Globus pallidus (tissue), 1 donor: Measurements from ENCODE around the gene CEMIP2.
"Not testable (repeated sequence)": the region's sequence is repeated elsewhere in the genome, so short reads cannot be mapped to it uniquely, and the experiment has no call there.

Source experiments
- DNase-seq: peaks from one replicate; pipeline ENCODE4 v3.0.0-alpha.2; 2015; ENCODE audit warnings: low spot score

CEMIP2 gene

GRCh38 chr9:71710856-71711255 is 57.5 kb downstream of the CEMIP2 start:
- no peak for DNase-seq

GRCh38 chr9:71710201-71710600 is 58.1 kb downstream of the CEMIP2 start:
- DNase-seq, result no peak

GRCh38 chr9:71709384-71709783 is 58.9 kb downstream of the CEMIP2 start:
- DNase-seq, result no peak

GRCh38 chr9:71706176-71706575 is 62.1 kb downstream of the CEMIP2 start:
- DNase-seq, result no peak

- DNase-seq, result no peak
These were observed 63.5 kb downstream of the CEMIP2 start for GRCh38 chr9:71704796-71705195.

- DNase-seq, result no peak
These were observed 65.0 kb downstream of the CEMIP2 start for GRCh38 chr9:71703172-71703872.

GRCh38 chr9:71697882-71698281 is 70.4 kb downstream of the CEMIP2 start:
- no peak for DNase-seq

GRCh38 chr9:71694332-71694731 is 74.0 kb downstream of the CEMIP2 start:
- no peak for DNase-seq

- no peak for DNase-seq
These were observed 74.7 kb downstream of the CEMIP2 start for GRCh38 chr9:71693607-71694006.

- DNase-seq, result no peak
These were observed 76.0 kb downstream of the CEMIP2 start for GRCh38 chr9:71692337-71692736.

GRCh38 chr9:71691576-71691975 is 76.7 kb downstream of the CEMIP2 start:
- not testable (repeated sequence) for DNase-seq

- no peak for DNase-seq
These were observed 77.5 kb downstream of the CEMIP2 start for GRCh38 chr9:71690689-71691435.

GRCh38 chr9:71690063-71690688 is 78.1 kb downstream of the CEMIP2 start:
- DNase-seq, result no peak

GRCh38 chr9:71687676-71688075 is 80.6 kb downstream of the CEMIP2 start:
- no peak for DNase-seq

GRCh38 chr9:71685988-71686387 is 82.3 kb downstream of the CEMIP2 start:
- no peak for DNase-seq

- no peak for DNase-seq
These were observed 82.9 kb downstream of the CEMIP2 start for GRCh38 chr9:71685394-71685793.

- DNase-seq, result no peak
These were observed 83.7 kb downstream of the CEMIP2 start for GRCh38 chr9:71684566-71684965.

- DNase-seq, result peak; percentile 8
These were observed 84.6 kb downstream of the CEMIP2 start for GRCh38 chr9:71683598-71684235.

- DNase-seq, result no peak
These were observed 86.5 kb downstream of the CEMIP2 start for GRCh38 chr9:71681708-71682272.

GRCh38 chr9:71681104-71681707 is 87.1 kb downstream of the CEMIP2 start:
- DNase-seq, result no peak

- DNase-seq, result no peak
These were observed 87.9 kb downstream of the CEMIP2 start for GRCh38 chr9:71680189-71680980.
